Progenitor cell of endocrine pancreas (in vitro differentiated cells): ENCODE data around the gene SYNRG. TPM values are rescaled to one million over a fixed set of nuclear protein-coding genes. Genes with fewer than 3 reads are reported as not detected.

ENCODE experiments used
- DNase-seq: peaks from one replicate; pipeline ENCODE4 v3.0.0; 2021; ENCODE audit warnings: low spot score; ENCODE audit not compliant: unreplicated experiment
- H3K27ac Mint-ChIP-seq: 2 replicates; pipeline ENCODE4 v1.8.0; 2021; ENCODE audit warnings: mild to moderate bottlenecking, moderate library complexity, mixed read lengths
- H3K27me3 Mint-ChIP-seq: 2 replicates; pipeline ENCODE4 v1.8.0; 2021; ENCODE audit warnings: mixed read lengths
- H3K36me3 Mint-ChIP-seq: 2 replicates; pipeline ENCODE4 v1.8.0; 2022; ENCODE audit warnings: mixed read lengths; ENCODE audit not compliant: insufficient read depth
- H3K4me1 Mint-ChIP-seq: 2 replicates; pipeline ENCODE4 v1.8.0; 2021; ENCODE audit warnings: low read depth, mixed read lengths
- H3K4me3 Mint-ChIP-seq: 2 replicates; pipeline ENCODE4 v1.8.0; 2021; ENCODE audit warnings: low read depth, mild to moderate bottlenecking, moderate library complexity, mixed read lengths
- H3K9me3 Mint-ChIP-seq: 2 replicates; pipeline ENCODE4 v1.8.0; 2021; ENCODE audit warnings: low read depth, mixed read lengths
- CTCF ChIP-seq: fragments of 200-600 bp; sonication (generic); IDR thresholded peaks from one replicate; pipeline ENCODE4 v1.5.0; 2021; ENCODE audit warnings: antibody characterized with exemption, mild to moderate bottlenecking; ENCODE audit not compliant: unreplicated experiment
- total RNA-seq: library from RNA; stranded (reverse); gene quantifications from 2 replicates; pipeline ENCODE4 v1.2.1, GENCODE V29; 2021

SYNRG gene
- total RNA-seq, 1 donor from 2014 or later = 73.0 TPM

GRCh38 chr17:37553401-37553966, 55.7 kb downstream of the SYNRG start:
- Mint-ChIP-seq H3K4me1 (no peaks in the 10 kb centered on the region), H3K4me3 (no peak overlapping the region), H3K9me3 (no peaks in the 10 kb centered on the region), H3K36me3 (peaks cover 20% of the 10 kb centered on the region), H3K27me3 (no peaks in the 10 kb centered on the region), H3K27ac (no peak overlapping the region)
- TF ChIP-seq CTCF = no peak
- no peak for DNase-seq

GRCh38 chr17:37551788-37552187, 57.4 kb downstream of the SYNRG start:
- no peak for DNase-seq
- TF ChIP-seq CTCF = no peak
- no peak overlapping the region for H3K27ac Mint-ChIP-seq
- no peaks in the 10 kb centered on the region for H3K27me3 Mint-ChIP-seq
- H3K4me1 Mint-ChIP-seq = no peaks in the 10 kb centered on the region
- H3K4me3 Mint-ChIP-seq = no peak overlapping the region
- peaks cover 14% of the 10 kb centered on the region for H3K36me3 Mint-ChIP-seq
- no peaks in the 10 kb centered on the region for H3K9me3 Mint-ChIP-seq

- Mint-ChIP-seq H3K4me1 (no peaks in the 10 kb centered on the region), H3K9me3 (no peaks in the 10 kb centered on the region), H3K4me3 (no peak overlapping the region), H3K27ac (no peak overlapping the region), H3K27me3 (no peaks in the 10 kb centered on the region), H3K36me3 (peaks cover 7% of the 10 kb centered on the region)
- DNase-seq = no peak
- TF ChIP-seq CTCF = no peak
Measured at GRCh38 chr17:37547986-37548385, 61.2 kb downstream of the SYNRG start.

GRCh38 chr17:37546302-37546701, 62.9 kb downstream of the SYNRG start:
- Mint-ChIP-seq H3K4me3 (no peak overlapping the region), H3K9me3 (no peaks in the 10 kb centered on the region), H3K4me1 (no peaks in the 10 kb centered on the region), H3K27me3 (no peaks in the 10 kb centered on the region), H3K36me3 (peaks cover 15% of the 10 kb centered on the region), H3K27ac (no peak overlapping the region)
- no peak for TF ChIP-seq CTCF
- DNase-seq = no peak

- no peak for TF ChIP-seq CTCF
- no peak overlapping the region for H3K27ac Mint-ChIP-seq
Measured at GRCh38 chr17:37545486-37545885, 63.7 kb downstream of the SYNRG start.

More at GRCh38 chr17:37545486-37545885, 63.7 kb downstream of the SYNRG start:
- DNase-seq = no peak
- no peak overlapping the region for H3K4me3 Mint-ChIP-seq
- H3K36me3 Mint-ChIP-seq = peaks cover 18% of the 10 kb centered on the region
- no peaks in the 10 kb centered on the region for H3K4me1 Mint-ChIP-seq
- no peaks in the 10 kb centered on the region for H3K27me3 Mint-ChIP-seq
- no peaks in the 10 kb centered on the region for H3K9me3 Mint-ChIP-seq
